ENCODE measurements around the gene ATP6V0C. TPM values are rescaled to one million over a fixed set of nuclear protein-coding genes. Genes with fewer than 3 reads are reported as not detected.
A peak's percentile ranks its signal among the peaks of the same experiment; 100 is the strongest.

Gene ATP6V0C
- total RNA-seq, 4 donors from 2014 or later = 48.1 to 73.0 (median 61.1) TPM

- H3K36me3 ChIP-seq = peaks cover 0 to 54% (median 11%) of the 10 kb centered on the region in 3 donors
- TF ChIP-seq POLR2A (IDR thresholded peaks at IDR 0.05) = no peak
- TF ChIP-seq CTCF (IDR thresholded peaks at IDR 0.05) = no peak
- TF ChIP-seq EP300 (IDR thresholded peaks at IDR 0.05) = no peak
- H3K4me1 ChIP-seq = peaks cover 0 to 11% (median 6%) of the 10 kb centered on the region in 4 donors
- DNase-seq (ENCODE audit: low spot score in 2 of 2) = no peak
- peak overlapping the region in 2 of 4 donors; percentile 92 to 99 for H3K27ac ChIP-seq
- H3K9me3 ChIP-seq = no peaks in the 10 kb centered on the region
- no peak overlapping the region for H3K4me3 ChIP-seq
- no peaks in the 10 kb centered on the region for H3K27me3 ChIP-seq
- 78 to 84% methylated on average over 14 to 15 of the region's 15 CpGs for WGBS, 2 donors
Observed at GRCh38 chr16:2529961-2530628, 16.3 kb downstream of the ATP6V0C start.

GRCh38 chr16:2530629-2531318, 17.0 kb downstream of the ATP6V0C start:
- H3K4me3 ChIP-seq = no peak overlapping the region
- H3K9me3 ChIP-seq = no peaks in the 10 kb centered on the region

GRCh38 chr16:2531371-2531695, 17.6 kb downstream of the ATP6V0C start, which contains the start of gene CEMP1:
CEMP1 (minus strand) TSS chr16:2531408; CDS start chr16:2531073, 335 bp downstream.
- WGBS, 2 donors = 12 to 15% methylated on average over 7 to 11 of the region's 11 CpGs
- TF ChIP-seq CTCF (IDR thresholded peaks at IDR 0.05) (no peak), POLR2A (IDR thresholded peaks at IDR 0.05) (no peak), EP300 (IDR thresholded peaks at IDR 0.05) (no peak)

More at GRCh38 chr16:2530629-2531318, 17.0 kb downstream of the ATP6V0C start:
- no peak for DNase-seq (ENCODE audit: low spot score in 2 of 2)
- Histone ChIP-seq H3K27me3 (no peaks in the 10 kb centered on the region), H3K4me1 (peaks cover 0 to 16% (median 8%) of the 10 kb centered on the region in 4 donors), H3K27ac (peak overlapping the region; percentile 92 to 99 (median 96)), H3K36me3 (peaks cover 0 to 47% (median 6%) of the 10 kb centered on the region in 3 donors)
- WGBS, 2 donors = 74 to 81% methylated on average over 8 to 14 of the region's 14 CpGs
- no peak for TF ChIP-seq CTCF (IDR thresholded peaks at IDR 0.05)

GRCh38 chr16:2531696-2532493, 18.1 kb downstream of the ATP6V0C start:
- DNase-seq (ENCODE audit: low spot score in 2 of 2) = peak; percentile 96 to 98
- peak in 2 of 5 experiments; percentile 8 to 35 for TF ChIP-seq CTCF (IDR thresholded peaks at IDR 0.05)
- peak; percentile 83 to 95 for TF ChIP-seq POLR2A (IDR thresholded peaks at IDR 0.05)
- TF ChIP-seq EP300 (IDR thresholded peaks at IDR 0.05) = peak; percentile 97 to 99
- H3K9me3 ChIP-seq = no peaks in the 10 kb centered on the region
- H3K4me1 ChIP-seq = peaks cover 0 to 27% (median 17%) of the 10 kb centered on the region in 4 donors
- H3K27ac ChIP-seq = peak overlapping the region; percentile 96 to 99 (median 98)
- peak overlapping the region; percentile 52 to 81 (median 70) for H3K4me3 ChIP-seq
- peaks cover 0 to 36% (median 0%) of the 10 kb centered on the region in 3 donors for H3K36me3 ChIP-seq
- 0 to 1% methylated on average over 15 to 63 of the region's 84 CpGs for WGBS, 2 donors
- no peaks in the 10 kb centered on the region for H3K27me3 ChIP-seq

More at GRCh38 chr16:2531371-2531695, 17.6 kb downstream of the ATP6V0C start, which contains the start of gene CEMP1:
- H3K4me1 ChIP-seq = peaks cover 0 to 21% (median 14%) of the 10 kb centered on the region in 4 donors
- no peak for DNase-seq (ENCODE audit: low spot score in 2 of 2)
- H3K36me3 ChIP-seq = peaks cover 0 to 41% (median under 1%) of the 10 kb centered on the region in 3 donors
- peak within 1 kb of the TSS; percentile 52 to 81 (median 70) for H3K4me3 ChIP-seq
- H3K9me3 ChIP-seq = no peaks in the 10 kb centered on the region
- no peaks in the 10 kb centered on the region for H3K27me3 ChIP-seq
- H3K27ac ChIP-seq = peak within 1 kb of the TSS; percentile 96 to 99 (median 98)
